Measurements from ENCODE around the gene DDX10.

DDX10 gene

DNA sequence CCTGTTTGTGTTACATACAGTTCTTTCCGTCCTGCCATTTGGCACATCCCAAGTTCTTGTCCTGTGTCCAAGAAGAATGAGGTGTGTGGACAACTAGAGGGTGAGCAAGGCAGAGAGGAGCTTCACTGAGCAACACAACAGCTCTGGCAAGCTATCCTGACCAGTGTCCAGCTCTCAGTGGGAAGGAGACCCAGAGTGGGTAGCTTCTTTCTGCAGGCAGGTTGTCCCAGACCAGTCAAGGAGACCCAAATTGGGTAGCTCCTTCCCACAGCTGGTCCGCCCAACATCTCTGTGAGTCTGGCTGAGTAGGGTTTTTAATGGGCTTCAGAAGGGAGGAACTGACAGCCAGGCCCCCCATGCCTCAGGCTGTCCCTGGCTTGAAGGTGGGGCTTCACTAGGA, 36.1 kb upstream of the DDX10 start:
- TF ChIP-seq CREB1 (IDR thresholded peaks at IDR 0.05; ENCODE audit: low read depth) (no peak), RAD21 (IDR thresholded peaks at IDR 0.05; ENCODE audit: low read depth) (no peak), ZBTB7A (IDR thresholded peaks at IDR 0.05; ENCODE audit: low read depth) (no peak), NFIC (IDR thresholded peaks at IDR 0.05) (no peak), TEAD4 (IDR thresholded peaks at IDR 0.05) (no peak), TAF1 (IDR thresholded peaks at IDR 0.05; ENCODE audit: low read depth) (no peak)
- TF ChIP-seq, protein P1, sequence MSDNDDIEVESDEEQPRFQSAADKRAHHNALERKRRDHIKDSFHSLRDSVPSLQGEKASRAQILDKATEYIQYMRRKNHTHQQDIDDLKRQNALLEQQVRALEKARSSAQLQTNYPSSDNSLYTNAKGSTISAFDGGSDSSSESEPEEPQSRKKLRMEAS (IDR thresholded peaks at IDR 0.05), result no peak
- TF ChIP-seq, protein P2, sequence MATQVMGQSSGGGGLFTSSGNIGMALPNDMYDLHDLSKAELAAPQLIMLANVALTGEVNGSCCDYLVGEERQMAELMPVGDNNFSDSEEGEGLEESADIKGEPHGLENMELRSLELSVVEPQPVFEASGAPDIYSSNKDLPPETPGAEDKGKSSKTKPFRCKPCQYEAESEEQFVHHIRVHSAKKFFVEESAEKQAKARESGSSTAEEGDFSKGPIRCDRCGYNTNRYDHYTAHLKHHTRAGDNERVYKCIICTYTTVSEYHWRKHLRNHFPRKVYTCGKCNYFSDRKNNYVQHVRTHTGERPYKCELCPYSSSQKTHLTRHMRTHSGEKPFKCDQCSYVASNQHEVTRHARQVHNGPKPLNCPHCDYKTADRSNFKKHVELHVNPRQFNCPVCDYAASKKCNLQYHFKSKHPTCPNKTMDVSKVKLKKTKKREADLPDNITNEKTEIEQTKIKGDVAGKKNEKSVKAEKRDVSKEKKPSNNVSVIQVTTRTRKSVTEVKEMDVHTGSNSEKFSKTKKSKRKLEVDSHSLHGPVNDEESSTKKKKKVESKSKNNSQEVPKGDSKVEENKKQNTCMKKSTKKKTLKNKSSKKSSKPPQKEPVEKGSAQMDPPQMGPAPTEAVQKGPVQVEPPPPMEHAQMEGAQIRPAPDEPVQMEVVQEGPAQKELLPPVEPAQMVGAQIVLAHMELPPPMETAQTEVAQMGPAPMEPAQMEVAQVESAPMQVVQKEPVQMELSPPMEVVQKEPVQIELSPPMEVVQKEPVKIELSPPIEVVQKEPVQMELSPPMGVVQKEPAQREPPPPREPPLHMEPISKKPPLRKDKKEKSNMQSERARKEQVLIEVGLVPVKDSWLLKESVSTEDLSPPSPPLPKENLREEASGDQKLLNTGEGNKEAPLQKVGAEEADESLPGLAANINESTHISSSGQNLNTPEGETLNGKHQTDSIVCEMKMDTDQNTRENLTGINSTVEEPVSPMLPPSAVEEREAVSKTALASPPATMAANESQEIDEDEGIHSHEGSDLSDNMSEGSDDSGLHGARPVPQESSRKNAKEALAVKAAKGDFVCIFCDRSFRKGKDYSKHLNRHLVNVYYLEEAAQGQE (IDR thresholded peaks at IDR 0.05; ENCODE audit: low read depth), result no peak
- TF ChIP-seq, protein P3, sequence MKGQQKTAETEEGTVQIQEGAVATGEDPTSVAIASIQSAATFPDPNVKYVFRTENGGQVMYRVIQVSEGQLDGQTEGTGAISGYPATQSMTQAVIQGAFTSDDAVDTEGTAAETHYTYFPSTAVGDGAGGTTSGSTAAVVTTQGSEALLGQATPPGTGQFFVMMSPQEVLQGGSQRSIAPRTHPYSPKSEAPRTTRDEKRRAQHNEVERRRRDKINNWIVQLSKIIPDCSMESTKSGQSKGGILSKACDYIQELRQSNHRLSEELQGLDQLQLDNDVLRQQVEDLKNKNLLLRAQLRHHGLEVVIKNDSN (IDR thresholded peaks at IDR 0.05), result no peak

DNA sequence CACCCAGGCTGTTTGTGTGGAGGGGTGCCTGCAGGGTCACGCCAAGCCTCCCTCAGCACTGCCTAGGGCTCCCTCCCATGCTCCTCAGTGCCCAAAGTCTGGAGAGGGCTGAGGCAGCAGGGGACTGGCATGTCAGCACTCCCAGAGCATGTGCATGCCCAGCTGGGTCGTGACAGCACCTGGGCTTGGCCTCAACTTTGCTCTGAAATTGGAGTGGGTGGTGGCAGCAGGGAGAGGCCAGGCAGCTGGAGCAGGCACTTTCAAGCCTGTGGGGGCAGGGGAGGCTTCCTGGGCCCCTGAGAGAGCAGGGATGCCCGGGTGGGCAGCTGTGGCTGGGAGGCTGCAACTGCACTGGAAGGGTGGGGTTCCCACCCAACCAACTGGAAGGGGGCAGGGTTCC, 35.6 kb upstream of the DDX10 start:
- TF ChIP-seq ZBTB7A (IDR thresholded peaks at IDR 0.05; ENCODE audit: low read depth) (no peak), TCF12 (IDR thresholded peaks at IDR 0.05; ENCODE audit: low read depth) (no peak)
- TF ChIP-seq, protein P1 (IDR thresholded peaks at IDR 0.05), result no peak
- TF ChIP-seq, protein P2 (IDR thresholded peaks at IDR 0.05; ENCODE audit: low read depth), result no peak

DNA sequence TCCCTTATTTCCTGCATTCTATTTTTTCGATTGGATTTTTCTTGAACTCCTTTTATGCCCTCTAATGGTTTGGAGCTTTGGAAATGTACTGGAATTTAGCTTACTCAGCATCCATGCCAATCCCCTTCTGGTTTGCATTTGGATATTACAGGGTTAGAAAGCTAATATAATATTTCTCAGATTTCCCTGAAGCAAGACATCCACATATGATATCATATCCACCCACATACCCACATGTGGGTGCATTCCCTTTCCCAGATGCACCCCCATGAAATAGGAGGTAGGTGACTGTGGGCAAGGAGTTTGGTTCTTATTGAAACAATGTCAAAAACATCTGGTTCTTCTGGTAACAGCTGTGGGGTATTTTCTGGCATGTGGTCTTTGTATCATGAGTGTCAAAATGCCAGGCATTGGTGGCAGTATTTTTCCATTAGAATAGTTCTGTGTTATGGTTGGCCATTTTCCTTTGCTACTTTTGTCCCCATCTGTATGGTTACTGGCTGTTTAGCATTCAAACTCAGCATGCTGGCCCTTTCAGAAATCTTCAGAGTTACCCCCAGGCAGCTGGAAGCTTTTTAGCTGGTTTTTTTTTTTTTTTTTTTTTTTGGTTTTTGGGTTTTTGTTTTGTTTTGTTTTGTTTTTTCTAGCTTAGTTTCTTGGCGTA, 32.7 kb upstream of the DDX10 start:
- TF ChIP-seq CREB1 (IDR thresholded peaks at IDR 0.05; ENCODE audit: low read depth) (no peak), EP300 (IDR thresholded peaks at IDR 0.05; ENCODE audit: borderline replicate concordance) (no peak), CEBPB (IDR thresholded peaks at IDR 0.05) (no peak)

DNA sequence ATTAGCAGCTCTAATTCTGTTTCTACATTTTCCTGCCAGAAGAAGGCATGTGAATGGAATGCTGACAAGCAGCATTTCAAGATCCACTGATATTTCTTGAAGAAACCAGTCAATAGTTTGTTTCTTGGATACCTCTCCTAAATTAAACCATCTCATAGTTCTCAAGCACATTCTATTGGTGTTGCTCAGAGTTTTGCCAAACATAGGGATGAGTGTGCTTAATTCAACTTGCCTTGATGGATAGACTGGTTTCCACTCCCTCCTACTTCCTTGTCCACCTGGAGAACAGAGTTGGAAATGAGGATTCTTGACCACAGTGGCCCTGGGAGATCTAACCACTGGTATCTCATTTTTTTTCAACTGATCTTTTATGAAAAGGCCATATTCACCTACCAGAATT, 29.8 kb upstream of the DDX10 start:
- TF ChIP-seq TCF12 (IDR thresholded peaks at IDR 0.05; ENCODE audit: low read depth) (no peak), ZBTB7A (IDR thresholded peaks at IDR 0.05; ENCODE audit: low read depth) (no peak), FOXM1 (IDR thresholded peaks at IDR 0.05; ENCODE audit: borderline replicate concordance, low read depth) (no peak), TEAD4 (IDR thresholded peaks at IDR 0.05) (no peak), NFIC (IDR thresholded peaks at IDR 0.05) (no peak), CREB1 (IDR thresholded peaks at IDR 0.05; ENCODE audit: low read depth) (no peak), EP300 (IDR thresholded peaks at IDR 0.05; ENCODE audit: borderline replicate concordance) (no peak)

DNA sequence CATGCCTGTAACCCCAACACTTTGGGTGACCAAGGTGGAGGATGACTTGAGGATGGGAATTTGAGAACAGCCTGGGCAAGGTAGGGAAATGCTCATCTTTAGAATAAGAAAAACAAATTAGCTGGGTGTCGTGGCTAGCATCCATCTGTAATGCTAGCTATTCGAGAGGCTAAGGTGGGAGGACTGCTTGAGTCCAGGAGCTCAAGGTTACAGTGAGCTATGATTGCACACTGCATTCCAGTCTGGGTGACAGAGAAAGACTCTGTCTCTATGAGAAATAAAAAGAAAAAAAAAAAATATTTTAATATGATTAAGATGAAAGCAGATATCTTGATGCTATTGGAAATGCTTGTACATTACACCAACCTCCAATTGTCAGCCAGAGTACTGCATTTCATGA, 28.6 kb upstream of the DDX10 start:
- TF ChIP-seq TAF1 (IDR thresholded peaks at IDR 0.05; ENCODE audit: low read depth) (no peak), TCF12 (IDR thresholded peaks at IDR 0.05; ENCODE audit: low read depth) (no peak), EGR1 (IDR thresholded peaks at IDR 0.05) (no peak), RAD21 (IDR thresholded peaks at IDR 0.05; ENCODE audit: low read depth) (no peak), FOXM1 (IDR thresholded peaks at IDR 0.05; ENCODE audit: borderline replicate concordance, low read depth) (no peak)
- TF ChIP-seq, protein P2 (IDR thresholded peaks at IDR 0.05; ENCODE audit: low read depth), result no peak

DNA sequence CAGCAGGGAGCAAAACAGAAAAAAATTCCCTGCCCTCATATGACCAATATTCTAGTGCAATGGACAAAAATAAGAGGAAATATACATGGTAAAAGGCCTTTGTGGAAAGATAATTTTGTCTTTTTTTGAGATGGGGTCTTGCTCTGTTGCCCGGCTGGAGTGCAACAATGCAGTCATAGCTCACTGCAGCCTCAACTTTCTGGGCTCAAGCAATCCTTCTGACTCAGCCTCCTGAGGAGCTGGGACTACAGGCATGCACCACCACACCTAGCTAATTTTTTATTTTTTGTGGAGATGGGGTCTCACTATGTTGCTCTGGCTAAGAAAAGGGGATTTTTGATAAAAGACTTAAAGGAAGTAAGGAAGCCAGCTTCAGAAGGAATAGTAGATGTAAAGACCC, 25.7 kb upstream of the DDX10 start:
- no peak for TF ChIP-seq YY1 (IDR thresholded peaks at IDR 0.05; ENCODE audit: low read depth)
- TF ChIP-seq NFIC (IDR thresholded peaks at IDR 0.05), result no peak
- TF ChIP-seq, protein P1 (IDR thresholded peaks at IDR 0.05), result no peak
- TF ChIP-seq TAF1 (IDR thresholded peaks at IDR 0.05; ENCODE audit: low read depth), result no peak
- no peak for TF ChIP-seq TCF12 (IDR thresholded peaks at IDR 0.05; ENCODE audit: low read depth)
- no peak for TF ChIP-seq CREB1 (IDR thresholded peaks at IDR 0.05; ENCODE audit: low read depth)
- TF ChIP-seq ZBTB7A (IDR thresholded peaks at IDR 0.05; ENCODE audit: low read depth), result no peak
- TF ChIP-seq EGR1 (IDR thresholded peaks at IDR 0.05), result no peak
- TF ChIP-seq, protein P2 (IDR thresholded peaks at IDR 0.05; ENCODE audit: low read depth), result no peak
- TF ChIP-seq EP300 (IDR thresholded peaks at IDR 0.05; ENCODE audit: borderline replicate concordance), result no peak
- no peak for TF ChIP-seq RAD21 (IDR thresholded peaks at IDR 0.05; ENCODE audit: low read depth)
- TF ChIP-seq FOXM1 (IDR thresholded peaks at IDR 0.05; ENCODE audit: borderline replicate concordance, low read depth), result no peak
- TF ChIP-seq TEAD4 (IDR thresholded peaks at IDR 0.05), result no peak
- TF ChIP-seq, protein P3 (IDR thresholded peaks at IDR 0.05), result no peak
- TF ChIP-seq CEBPB (IDR thresholded peaks at IDR 0.05), result no peak
